GM21367 (cell line): ENCODE data around the gene MSRB1.
"Not testable (repeated sequence)": the region's sequence is repeated elsewhere in the genome, so short reads cannot be mapped to it uniquely, and the experiment has no call there.

ENCODE experiments used
- ATAC-seq: cut with Tn5 transposase; IDR thresholded peaks from one replicate; pipeline ENCODE4 v1.9.1; 2021; ENCODE audit not compliant: unreplicated experiment

The MSRB1 gene

DNA sequence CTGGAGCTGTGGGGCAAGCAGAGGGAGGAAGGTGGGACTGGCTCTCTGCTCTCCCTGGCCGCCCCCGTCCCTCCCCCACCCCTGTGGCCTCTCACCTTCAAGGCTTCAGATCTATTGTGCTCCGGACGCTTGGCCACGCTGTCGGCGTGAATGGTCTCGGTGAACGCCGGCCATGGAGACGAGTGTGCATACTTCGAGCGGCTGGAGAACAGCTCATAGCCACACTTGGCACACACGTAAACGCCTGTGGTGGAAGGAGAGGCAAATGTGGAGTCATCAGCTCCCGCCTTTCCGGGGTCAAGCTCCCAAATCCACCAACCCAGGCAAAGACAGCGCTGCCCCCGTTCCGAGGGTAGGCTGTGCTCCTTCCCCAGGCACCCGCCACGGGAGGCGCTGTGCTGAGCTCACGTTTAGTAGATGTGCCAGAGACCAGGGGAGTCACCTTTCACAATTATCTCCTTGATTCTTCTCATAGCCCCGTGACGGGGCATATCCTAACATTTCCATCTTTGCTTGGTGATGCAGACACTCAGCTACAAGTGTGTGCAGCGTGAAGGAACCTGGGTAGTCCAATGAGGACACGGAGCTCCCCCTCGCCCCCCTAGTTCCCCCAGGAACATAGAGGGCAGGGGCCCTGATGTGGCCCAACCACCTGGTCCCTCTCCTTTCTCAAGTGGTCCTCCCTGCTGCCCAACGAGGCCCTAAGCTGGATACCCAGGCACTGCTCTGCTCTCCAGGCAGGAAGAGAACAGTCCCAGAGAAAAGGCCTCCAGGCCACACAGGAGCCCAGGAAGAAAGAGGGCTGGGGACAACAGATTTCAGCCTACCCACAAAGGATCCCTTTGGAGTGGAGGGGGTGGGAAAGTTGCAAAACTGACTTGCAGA is 1.6 kb downstream of the MSRB1 start:
- ATAC-seq: no peak

DNA sequence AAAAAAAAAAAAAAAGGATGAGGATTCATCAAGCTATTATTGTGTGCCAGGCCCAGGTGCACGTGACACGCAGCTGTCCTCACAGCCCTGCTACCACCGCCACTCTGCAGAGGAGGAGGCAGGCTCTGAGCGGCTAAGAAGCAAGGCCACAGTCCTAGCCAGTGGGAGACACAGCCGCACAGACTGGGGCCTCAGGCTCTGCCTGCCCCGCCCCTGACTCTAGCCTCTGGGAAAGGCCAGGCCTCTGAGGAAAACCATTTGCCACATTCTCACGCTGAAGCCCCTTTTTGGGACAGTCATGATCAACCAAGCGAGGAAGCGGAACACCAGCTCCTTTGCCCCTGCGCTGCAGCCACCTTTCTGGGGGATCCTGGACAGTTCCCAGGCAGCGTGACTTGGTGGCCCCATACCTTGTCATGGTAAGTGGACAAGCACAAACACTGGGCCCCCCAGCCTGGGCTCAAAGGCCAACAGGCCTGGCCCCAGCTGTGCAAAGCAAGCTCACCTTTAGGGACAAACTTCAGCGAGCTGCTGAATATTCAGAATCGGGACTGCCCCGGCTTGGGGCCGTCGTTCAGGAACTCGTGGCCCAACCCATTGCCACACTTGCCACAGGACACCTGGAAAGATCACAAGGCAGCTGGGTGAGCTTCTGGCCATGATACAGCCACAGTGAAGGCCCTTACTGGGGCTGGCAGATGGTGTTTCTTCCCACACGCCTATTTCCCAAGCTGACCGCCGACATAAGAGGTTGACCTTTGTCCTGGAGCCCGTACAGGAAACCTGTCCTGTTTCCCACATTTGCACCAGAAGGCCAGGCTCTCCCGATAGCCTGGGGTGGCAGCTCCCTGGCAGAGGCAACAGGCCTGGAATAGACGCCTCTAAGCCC is 2.5 kb downstream of the MSRB1 start:
- ATAC-seq: no peak

DNA sequence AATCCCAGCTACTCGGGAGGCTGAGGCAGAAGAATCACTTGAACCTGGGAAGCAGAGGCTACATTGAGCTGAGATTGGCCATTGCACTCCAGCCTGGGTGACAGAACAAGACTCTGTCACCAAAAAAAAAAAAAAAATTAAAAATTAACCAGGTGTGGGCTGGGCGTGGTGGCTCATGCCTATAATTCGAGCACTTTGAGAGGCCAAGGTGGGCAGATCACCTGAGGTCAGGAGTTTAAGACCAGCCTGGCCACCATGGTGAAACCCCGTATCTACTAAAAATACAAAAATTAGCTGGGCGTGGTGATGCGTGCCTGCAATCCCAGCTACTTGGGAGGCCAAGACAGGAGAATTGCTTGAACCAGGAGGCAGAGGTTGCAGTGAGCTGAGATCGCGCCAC is 3.2 kb downstream of the MSRB1 start:
- ATAC-seq: not testable (repeated sequence)

DNA sequence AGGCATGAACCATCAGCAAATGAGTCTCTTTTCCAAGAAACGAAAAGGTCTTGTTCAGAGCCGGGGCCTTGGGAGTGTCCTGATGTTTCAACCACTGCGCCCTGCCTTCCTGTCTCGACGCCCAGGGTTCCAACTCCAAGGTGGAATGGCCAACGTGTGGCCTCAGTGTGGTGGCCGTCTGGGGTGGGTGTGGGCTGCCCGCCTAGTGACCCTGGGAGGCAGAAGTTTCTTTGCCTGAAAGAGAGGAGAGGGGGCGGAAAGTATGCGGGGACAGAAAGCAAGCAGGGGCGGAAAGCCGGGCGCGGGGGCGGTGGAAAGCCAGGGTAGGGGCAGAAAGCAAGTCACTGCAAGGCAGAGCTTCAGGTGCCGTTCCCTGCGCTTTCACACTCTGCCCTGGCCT is 4.1 kb downstream of the MSRB1 start:
- ATAC-seq: no peak

DNA sequence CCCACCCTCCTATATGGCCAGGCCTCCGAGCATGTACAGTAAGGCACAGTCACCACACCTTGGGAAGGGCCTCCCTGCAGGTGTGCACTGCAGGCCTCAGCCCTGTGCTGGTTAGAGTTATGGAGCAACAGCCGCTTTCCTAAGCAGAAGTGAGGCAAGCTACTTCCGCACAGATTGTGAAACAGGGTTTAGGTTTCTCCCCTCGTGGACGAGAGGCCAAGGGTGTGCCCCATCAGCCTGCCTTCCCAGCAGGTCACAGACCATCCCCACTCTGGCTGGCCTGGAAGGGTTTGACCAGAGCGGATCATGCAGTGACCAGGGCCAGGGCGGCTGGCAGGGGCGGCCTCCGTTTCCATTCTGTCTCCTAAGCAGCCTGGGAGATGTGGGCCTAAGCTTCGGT is 4.7 kb downstream of the MSRB1 start:
- ATAC-seq: no peak

DNA sequence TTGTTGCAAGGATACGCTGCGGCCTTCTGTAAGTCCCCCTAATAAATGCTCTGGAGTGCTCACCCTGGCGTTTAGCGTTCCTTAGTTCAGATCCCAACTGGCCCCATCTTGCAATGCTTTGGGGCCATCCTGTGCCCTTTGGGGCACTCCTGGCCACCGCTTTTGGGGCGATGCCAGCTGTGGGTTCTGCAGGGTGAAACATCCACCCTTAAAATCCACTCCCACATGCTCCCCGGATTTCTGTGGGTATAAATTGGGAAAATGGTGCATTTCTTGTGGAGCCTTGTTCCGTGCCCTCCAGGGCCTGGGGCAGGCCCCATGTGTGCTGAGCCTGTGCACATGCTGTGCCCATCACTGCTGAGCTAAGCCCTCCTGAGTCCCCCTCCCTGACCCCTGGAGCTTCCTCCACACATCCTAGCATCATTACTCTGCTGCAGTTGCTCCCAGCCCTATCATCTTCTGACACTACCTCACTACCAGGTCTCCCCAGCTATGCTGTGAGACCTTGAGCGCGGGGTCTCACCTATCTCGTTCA is 6.0 kb downstream of the MSRB1 start:
- ATAC-seq: no peak

DNA sequence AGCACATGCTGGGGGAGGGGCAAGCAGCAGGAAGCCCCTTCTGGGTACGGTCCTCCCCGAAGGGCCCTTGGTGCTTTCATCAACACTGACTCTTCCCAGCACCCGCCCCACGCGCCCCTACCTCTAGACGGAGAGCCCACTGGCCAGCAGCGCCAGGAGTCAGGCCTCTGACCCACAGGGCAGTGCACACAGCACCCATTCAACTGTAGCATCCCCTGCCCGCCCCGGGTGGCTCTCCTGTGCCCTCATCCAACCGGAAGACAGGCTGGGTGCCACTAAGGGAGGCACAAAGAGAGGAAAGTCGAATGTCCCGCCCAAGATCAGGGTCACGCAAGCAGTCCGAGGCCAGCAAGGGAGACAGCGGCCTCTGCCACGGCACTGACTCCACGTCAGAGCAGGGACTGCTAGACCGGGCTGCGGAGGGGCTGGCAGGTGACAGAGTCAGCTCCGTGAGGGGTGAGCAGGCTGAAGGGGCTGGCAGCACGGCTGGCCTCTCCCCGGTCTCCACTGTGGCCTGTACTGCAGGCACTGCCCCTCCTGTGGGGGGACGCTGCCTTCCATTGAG is 9.8 kb downstream of the MSRB1 start:
- ATAC-seq: no peak

DNA sequence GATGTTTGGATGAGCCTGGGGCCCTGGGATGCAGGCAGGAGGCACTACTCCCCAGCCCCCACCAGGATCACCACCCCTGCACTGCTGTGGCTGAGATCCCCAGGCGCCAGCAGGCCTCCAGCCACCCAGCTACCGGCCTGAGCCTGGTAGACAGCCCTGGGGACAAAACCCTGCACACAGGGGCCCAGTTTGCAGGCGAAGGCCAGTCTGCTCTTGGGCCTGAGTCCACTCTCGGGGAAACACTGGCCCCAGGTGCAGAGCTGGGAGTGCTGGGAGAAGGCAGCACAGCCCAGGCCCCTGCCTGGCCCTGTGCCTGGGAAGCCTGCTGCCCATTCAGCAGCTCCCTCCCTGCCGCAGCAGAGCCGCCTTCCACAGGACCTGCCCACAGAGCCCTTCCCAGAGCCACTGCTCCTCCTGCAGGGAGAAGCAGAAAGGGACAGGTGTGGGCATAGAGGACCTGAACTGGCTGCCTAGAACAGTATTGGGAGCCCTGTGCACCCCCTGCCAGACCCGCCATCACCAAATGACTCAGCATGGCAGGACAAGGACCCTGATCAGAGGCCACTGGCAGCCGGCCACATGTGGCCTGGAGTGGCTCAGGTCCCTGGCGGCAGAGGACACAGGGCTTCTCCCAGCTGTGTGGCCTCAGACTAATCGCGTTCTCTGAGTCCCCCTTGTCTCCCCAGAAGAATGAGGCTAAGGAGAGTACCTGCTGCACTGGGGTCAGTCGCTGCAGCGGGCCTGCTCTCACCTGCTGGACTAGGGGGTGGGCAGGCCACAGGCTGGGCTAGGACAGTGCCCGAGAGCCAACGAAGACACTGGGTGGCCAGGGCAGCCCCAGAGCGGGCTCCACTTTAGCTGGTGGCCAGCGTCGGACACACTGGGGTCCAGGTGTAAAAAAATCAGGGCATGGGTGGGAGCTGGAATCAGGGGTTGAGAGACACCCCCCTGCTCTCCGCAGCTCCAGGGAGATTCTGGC is 10.7 kb downstream of the MSRB1 start:
- no peak for ATAC-seq

DNA sequence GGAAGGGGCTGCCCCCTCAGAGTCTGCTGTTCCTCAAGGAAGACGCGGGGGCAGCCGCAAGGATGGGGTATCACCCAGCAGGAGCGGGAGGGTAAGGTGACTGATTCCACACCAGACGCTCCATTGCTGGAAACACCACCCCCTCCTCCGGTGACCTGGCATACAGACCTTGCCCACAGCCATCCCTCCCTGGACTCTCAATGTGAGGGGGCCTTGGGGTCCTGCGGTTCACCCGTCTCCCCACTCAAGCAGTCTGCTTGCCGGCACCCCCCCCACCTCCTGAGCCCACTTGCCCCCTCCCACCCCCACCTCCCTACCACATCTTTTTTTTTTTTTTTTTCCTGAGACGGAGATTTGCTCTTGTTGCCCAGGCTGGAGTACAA is 12.7 kb downstream of the MSRB1 start:
- ATAC-seq: no peak

DNA sequence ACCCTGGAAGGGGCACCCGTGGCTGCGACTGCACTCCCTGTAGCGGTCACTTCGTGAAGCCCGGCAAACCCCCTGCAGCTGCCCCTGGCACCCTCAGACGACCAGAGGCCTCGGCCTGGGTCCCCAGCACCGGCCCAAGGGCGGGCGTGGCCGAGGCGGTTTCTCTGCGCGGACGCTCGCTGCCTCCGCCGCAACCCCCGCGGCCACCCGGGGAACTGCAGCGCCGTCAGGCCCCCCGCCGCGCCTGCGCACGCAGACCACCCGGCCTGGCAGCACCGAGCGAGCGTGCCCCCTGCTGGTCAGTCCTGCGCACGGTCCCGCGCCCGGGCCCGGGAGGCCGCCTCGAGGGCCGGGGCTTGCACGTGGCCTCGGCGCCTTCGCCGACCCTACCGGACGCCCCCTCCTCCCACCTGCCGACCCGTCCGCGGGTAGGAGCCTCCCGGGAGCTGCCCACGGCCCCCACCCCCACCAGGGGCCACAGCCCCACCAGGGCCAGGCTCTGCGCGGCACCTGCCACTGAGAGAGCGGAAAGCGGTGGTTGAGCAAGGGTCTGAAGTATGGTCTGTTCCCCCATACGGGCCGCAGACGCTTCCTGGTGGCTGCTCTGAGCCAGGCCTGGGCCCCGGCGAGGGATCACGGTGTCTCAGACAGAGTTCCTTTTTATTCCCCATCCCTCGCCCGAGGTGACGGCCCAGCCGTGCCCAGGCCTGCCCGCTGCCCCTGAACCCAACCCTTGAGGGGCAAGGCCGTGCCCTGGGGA is 13.2 kb downstream of the MSRB1 start:
- peak; percentile 76 for ATAC-seq

DNA sequence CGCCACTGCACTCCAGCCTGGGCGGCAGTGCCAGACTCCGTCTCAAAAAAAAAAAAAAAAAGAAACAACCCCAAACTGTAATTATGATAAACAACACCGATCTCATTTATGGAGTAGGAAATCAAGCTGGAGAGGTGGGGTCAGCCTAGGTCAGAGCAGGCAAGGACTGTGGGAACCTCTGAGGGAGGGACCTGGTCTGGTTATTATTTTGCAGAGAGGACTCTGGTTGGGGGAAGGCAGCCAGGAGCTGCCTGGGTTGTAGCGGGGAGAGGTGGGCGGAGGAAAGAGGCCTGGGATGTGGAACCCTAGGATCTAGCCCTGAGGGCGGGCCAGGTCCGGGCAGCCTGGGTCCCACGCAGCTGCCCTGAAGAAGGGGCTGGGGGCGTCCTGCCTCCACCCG is 13.9 kb downstream of the MSRB1 start:
- ATAC-seq: no peak

DNA sequence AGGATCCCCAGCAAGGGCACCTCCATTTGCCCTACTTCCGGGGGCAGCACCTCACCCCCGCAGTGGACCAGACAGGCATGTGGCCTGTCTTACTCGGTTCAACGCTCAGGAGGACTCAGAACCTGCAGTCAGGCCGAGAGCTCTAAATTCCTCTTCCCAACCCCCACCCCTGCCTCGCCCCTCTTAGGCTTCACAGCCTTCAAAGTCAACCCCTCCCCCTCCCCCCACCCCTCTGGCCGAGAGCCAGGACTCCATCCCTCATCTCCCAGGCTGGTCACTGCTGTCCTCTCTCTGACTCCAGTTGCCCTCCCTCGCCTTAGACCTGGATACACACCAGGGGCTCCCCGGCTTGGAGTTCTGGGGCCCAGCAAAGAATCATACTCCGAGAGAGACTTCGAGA is 16.7 kb downstream of the MSRB1 start:
- ATAC-seq: no peak

DNA sequence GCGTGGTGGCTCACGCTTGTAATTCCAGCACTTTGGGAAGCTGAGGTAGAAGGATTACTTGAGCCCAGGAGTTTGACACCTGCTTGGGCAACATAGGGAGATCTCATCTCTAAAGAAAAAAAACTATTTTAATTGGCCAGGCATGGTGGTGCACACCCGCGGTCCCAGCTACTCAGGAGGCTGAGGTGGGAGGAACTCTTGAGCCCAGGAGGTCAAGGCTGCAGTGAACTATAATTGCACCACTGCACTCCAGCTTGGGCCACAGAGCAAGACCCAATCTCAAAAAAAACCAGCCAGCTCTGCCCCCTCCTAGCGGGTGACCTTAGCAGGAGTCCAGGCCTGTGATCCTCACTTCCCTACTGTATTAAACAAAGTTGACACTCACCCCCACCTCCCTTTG is 18.9 kb downstream of the MSRB1 start:
- ATAC-seq: no peak

DNA sequence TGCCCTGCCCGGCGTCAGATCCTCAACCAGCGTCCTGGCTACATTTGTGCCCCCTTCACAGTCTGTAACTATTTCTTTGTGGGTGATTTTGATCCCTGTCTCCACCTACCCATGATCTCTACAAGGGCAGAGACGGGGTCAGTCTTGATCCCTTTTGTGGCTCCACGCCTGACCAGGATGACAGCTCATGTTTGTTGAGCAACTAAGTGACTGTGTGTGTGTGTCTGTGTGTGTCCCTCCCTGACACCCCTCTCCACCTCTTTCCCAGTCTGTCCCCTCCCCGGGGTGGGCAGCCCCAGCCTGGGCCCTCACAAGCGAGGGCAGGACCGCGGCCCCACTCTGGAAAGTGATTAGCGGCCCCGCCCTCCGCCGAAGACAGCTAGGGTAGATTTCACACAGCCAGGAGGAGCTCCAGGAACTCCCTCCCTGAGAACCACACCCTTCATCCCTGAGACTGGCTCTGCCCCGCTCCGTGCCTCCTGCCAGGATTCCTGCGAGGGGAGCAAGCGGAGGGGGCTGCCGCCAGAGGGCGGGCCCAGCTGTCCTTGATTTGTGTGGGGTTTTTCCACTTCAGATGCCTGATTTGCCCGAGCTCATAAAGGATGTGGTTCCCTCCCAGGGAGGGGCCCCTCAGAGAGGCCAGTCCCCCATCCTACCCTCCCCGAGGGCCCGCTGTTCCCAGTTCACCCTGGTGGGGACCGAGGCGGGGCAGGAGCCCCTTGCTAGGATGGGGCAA is 19.5 kb downstream of the MSRB1 start:
- no peak for ATAC-seq

DNA sequence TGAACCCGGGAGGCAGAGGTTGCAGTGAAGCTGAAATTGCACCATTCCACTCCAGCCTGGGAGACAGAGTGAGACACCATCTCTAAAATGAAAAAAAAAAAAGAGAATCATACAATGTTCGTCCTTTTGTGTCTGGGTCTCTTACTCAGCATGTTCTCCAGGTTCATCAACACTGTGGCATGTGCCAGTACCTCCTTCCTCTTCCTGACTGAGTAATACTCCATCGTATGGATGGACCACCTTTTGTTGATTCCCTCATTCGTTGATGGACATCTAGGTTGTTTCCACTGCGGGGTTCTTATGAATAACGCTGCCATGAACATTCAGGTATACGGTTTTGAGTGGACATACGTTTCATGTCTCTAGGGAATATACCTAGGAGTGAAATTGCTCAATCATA is 20.6 kb downstream of the MSRB1 start:
- no peak for ATAC-seq

DNA sequence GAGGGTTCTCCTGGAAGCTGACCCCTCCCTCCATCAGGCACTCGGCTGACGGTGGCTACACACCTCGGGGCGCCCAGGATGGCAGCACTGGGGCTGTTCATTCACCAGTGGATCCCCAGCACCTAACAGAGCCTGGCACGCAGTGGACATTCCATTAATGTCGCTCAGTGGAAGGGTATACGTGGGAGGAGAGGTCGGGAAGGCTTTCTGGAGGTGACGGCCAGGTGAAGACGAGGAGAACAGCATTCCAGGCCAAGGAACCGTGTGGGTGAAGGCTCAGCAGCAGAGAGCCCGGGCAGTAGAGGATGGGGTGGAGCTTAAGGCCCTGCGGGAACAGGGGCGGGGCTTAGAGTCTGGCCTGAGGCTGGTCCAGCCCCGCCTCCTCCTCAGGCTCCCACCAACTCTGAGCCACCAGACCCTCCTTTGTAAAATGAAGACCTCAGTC is 22.2 kb downstream of the MSRB1 start:
- no peak for ATAC-seq

DNA sequence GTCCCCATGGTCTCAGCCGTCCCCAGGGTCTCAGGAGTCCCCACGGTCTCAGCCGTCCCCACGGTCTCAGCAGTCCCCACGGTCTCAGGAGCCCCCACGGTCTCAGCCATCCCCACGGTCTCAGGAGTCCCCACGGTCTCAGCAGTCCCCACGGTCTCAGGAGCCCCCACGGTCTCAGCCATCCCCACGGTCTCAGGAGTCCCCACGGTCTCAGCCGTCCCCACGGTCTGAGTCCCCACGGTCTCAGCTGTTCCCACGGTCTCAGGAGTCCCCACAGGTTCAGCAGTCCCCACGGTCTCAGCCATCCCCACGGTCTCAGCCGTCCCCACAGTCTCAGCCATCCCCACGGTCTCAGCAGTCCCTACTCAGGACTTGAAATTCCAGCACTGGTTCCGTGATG is 22.9 kb downstream of the MSRB1 start:
- ATAC-seq: not testable (repeated sequence)

DNA sequence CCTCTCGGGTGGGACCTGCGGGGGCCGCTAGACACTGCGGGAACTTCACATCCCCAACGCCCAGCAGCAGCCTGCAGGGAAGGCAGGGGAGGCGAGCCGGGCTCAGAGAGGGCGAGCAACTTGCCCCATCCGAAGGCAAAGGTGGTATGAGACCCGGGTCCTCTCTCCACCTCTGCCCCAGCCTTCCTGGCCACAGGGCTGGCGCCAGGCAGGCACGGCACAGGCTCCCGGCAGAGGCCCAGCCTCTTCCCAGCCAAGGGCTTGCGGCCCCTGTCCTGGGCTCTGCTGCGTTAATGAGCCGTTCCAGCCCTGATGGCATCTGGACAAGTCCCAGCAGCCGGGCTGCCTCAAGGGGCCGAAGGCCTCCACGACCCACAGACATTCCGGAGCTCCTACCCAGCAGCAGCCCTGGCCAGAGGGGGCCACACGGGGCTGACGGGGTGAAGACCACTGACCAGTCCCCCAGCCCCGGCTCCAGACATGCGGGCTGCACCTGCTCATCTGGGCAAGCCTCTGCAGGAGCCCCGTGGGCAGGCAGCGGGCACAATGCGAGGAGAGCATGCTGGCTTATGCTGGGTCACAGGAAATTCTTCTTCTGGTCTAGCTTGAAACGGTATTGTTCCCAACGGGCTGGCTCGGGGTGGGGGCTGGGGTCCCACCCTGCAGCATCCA is 23.5 kb downstream of the MSRB1 start:
- ATAC-seq: no peak
